CD4-positive, alpha-beta T cell treated with Interleukin-6 at 100 ng/mL for 8 hours (primary cell): Measurements from ENCODE around the gene PTGER3.
"Not testable (repeated sequence)": the region's sequence is repeated elsewhere in the genome, so short reads cannot be mapped to it uniquely, and the experiment has no call there.

ENCODE experiments used
- DNase-seq: peaks from one replicate; pipeline ENCODE4 v3.0.0-alpha.2; 2020; ENCODE audit warnings: mixed read lengths, low spot score

The PTGER3 gene

DNA sequence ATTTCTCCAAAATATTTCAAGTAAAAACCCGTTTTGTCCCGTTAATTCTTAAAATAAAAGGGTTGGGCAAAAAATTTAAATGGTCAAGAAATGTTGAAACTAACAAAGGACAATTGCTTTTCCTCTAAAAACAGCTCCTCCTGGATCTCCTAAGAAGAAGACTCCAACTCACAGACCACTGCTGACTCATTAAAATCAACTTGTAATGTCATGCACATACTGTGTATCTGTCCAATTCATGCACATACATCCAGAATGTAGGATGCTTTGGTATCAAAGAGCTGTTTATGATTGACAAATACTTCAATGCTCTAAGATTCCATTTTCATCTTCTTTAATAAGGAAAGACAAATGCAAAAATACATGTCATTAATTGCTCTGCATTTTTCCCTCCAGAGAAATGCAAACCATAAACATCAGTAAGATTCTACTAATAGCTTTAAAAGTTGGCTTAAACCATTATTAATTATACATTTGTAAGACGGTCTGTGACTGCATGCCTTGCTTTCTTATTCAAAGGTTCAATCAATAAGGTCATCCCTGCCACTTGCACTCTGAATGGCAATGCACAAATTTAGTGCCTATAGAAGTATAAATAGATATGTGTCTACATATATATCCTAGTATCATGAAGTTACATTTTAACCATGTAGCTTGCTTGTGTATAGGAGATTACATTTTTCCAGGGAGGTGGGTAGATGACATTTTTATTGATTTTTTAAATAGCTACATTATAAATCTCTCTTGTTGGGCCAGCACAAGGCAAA, 44.7 kb downstream of the PTGER3 start:
- DNase-seq: no peak

DNA sequence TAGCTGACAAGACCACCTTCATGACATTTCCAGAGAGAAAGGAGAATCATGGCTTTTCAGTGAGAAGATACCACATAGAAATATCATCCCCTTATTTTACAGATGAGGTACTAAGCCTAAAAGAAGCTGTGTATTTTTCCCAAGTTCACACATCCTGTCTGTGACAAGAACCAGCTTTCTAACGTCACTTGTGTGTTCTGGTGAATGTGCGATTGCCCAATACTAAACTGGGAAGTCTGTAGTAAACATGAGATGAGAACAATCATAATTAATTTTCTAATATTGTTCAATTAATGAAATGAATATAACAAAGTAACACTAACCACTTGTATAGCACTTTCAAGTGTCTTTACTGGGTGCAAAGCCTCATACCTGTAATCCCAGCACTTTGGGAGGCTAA, 46.0 kb downstream of the PTGER3 start:
- DNase-seq: no peak

- no peak for DNase-seq
These were observed 49.8 kb downstream of the PTGER3 start for GRCh38 chr1:70997793-70998192.

DNA sequence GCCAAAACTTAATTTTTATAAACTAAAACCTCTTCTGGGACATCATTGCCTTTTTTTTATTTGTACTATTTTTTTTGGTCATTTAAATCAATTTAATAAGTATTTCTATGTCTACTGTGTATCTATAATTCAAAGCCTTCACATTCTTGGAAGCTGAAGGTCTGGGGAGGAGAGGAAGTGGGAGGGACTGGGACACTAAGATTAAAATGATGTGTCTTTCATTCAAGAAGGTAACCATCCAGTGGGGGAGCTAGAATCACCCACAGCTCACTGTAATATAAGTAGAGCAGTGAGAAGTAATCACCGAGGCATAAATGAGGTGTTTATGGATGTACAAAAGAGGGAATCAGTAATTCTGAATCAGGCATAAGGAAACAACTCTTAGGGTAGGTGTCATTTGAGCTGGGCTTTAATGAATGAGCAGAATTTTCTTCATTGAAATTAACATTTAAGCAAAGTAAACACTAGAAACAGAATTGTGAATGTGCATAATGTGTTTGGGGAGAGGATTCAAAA, 52.8 kb downstream of the PTGER3 start:
- DNase-seq: no peak

DNA sequence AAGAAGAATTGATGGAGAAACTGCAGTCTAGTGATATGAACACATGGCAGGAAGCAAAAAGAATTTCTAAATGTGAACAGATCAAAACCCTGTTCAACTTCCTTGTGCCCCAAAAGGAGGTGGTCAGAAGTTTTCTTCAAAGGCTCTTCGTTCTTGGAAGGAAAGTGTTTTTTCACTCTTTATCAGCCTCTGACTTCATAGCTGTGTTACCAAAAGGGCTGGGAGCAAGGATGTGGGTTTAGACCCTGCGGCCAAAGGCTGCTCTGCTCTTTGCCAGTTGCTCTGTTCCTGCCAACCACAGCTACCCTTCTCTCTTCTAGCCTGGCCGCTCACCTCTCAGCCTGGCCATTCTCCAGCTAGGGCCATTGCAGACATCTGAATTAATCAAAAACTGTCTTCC, 53.8 kb downstream of the PTGER3 start:
- DNase-seq: no peak

GRCh38 chr1:70992521-70992920, 55.1 kb downstream of the PTGER3 start:
- DNase-seq: no peak

DNA sequence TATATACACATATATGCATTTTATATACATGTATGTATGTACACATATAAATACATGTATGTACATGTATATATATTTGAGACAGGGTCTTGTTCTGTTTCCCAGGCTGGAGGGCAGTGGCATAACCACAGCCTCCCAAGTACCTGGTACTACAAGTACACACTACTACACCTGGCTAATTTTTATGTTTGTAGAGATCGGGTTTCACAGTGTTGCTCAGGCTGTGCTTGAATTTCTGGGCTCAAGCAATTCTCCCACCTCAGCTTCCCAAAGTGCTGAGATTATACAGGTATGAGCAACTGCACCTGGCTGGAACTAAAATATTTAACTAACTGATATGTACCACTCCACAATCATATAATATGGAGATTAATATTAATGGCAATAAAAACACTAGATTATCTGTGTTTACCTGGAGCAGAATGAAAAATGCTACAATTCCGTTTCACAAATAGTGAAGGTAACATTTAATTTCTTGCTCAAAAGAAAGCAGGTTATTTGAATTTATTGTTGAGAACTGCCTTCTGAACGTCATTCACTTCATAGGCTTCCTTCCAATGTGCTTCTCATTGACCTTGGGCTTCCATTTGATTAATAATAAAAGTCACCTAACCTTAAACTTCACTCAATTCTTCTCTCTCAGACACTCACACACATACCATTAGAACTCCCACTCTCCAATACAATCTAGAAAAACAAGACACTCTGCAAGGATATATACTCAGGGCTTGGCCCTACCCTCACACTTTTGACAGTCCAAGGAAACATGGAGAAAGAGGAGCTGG, 57.0 kb downstream of the PTGER3 start:
- DNase-seq: no peak

- no peak for DNase-seq
These were observed 60.1 kb downstream of the PTGER3 start for GRCh38 chr1:70987497-70987896.

- DNase-seq: not testable (repeated sequence)
These were observed 61.8 kb downstream of the PTGER3 start for GRCh38 chr1:70985776-70986225.

GRCh38 chr1:70985278-70985677, 62.3 kb downstream of the PTGER3 start:
- not testable (repeated sequence) for DNase-seq

DNA sequence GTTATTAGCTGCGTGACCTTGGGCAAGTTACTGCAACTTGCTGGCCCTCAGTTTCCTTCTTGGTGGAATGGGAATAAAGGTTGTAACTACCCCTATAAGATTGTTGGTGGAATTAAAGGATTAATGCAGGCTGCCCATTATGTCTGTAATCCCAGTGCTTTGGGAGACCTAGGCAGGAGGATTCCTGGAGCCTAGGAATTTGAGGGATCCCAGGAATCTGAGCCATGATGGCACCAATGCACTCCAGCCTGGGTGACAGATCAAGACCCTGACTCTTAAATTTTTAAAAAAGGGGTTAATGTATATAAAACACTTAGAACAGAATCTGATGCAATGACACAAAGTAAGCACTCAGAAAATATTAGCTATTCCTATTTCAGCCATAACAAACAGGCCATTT, 67.3 kb downstream of the PTGER3 start:
- no peak for DNase-seq

- DNase-seq: no peak
These were observed 67.7 kb downstream of the PTGER3 start for GRCh38 chr1:70979881-70980280.

- no peak for DNase-seq
These were observed 68.3 kb downstream of the PTGER3 start for GRCh38 chr1:70979313-70979712.

- no peak for DNase-seq
These were observed 69.0 kb downstream of the PTGER3 start for GRCh38 chr1:70978623-70979022.

- no peak for DNase-seq
These were observed 70.0 kb downstream of the PTGER3 start for GRCh38 chr1:70977575-70977974.

DNA sequence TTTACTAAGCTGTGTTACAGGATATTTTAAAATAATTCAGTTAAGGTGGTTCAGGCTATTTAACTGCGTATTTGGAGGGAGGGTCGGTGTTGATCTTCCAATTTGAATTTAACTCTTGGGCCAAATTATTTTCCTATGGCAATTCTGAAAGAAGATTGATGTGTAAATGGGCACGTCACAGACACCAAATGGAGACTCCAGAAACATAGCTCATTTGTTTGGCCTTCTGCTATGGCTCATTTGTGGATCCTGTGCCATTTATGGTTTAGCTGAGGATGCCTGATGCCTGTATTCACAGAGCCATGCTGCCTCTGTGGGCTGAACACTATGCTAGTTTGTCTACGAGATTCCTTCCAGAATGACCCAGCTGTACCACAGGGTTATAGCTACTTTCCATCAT, 70.6 kb downstream of the PTGER3 start:
- DNase-seq: no peak

DNA sequence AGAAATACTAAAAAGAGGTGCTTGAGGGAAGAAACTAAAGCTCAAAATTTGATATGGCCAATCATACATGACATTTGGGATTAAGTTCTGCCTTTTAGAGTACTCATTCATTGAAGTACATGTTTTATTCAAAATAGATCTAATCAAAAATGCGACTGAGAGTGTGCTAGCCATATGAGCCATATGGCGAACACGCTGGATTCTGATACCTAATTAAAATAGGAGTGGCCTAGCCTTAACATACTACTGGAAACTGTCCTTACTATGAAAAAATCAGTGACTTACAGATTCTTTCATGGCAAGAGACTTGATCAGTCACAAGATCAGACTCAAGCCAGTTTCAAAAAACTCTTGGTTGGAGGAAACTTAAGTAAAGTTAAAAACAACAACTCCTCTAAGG, 73.9 kb downstream of the PTGER3 start:
- no peak for DNase-seq

DNA sequence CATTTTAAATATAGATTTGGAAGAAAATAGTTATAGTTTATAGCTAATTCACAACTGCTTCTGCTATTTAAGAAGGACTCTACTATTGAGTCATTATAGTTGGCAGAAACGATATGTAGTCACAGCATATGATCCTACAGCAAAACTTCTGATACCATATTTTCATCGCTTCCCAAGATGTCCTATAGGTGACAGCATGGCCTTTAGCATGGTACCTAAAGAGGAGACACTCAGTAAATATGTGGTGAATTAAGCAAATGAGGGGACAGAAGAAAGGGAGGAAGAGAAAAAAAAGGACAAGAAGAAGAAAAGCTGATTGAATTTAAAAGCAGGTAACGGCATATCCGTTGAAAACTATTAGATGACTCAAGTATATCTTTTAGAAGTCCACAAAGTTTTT, 77.2 kb downstream of the PTGER3 start:
- DNase-seq: no peak

GRCh38 chr1:70966018-70966638, 81.5 kb downstream of the PTGER3 start:
- no peak for DNase-seq

DNA sequence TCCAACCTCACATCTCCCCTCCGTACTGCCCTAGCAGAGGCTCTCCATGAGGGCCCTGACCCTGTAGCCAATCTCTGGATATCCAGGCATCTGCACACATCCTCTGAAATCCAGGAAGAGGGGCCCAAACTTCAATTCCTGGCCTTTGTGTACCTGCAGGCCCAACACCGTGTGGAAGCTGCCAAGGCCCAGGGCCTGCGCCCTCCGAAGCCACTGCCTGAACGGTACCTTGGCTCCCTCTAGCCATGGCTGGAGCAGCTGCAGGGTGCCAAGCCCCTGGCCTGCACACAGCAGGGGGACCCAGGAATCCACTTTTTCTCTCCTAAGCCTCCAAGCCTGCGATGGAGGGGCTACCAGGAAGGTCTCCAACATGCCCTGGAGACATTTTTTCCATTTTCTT, 84.2 kb downstream of the PTGER3 start:
- DNase-seq: no peak

DNA sequence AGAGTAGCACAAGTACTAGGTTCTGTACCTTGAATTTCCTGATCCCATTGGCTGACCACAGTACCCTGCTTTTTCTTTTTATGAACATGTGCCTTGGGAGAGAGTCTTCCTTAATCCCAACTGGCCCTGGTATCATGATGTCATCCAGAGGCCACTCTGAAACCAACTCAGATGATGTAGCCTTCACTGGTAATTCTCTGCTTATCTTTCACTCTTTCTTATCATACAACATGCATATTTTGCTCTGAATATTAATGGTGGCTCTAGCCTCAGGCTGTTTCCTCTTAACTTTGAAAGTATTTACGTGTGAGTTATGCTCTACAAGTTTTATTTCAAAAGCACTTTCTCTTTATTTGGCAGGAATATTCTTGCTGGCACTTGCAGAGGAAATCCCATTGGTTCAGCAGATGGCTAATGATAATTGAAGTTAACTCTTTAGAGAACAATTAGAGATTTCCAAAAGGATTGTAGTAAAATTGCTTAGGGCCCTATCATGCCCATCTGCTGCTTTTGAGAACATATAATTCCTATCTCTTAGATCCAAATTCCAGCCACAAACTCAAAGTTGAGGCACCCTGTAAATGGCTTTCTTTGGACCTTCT, 86.1 kb downstream of the PTGER3 start:
- no peak for DNase-seq

DNA sequence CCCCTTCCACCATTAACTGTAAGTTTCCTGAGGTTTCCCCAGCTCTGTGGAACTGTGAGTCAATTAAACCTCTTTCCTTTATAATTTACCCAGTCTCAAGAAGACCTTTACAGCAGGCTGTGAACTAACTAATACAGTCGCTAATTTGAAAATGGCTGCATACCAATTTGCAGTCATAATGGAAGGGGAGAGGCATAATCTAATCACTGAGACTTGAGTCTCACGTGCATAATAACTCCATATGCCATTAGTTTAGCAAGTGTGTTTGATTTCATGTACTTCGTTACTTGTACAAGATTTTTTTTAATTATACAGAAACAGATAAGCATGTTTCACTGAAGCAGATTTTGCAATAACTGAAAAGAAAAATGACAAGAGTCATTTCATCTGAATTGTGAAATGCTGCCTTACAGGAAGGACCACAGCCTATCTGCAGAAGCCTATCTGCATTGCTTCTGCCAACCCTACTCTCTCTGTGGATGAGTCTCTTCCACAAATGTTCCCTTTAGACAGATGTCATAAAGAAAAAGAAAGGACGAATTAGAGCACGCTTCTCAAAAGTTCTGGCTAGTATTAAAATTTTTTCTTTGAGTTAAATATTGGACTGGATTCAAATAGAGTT, 99.1 kb downstream of the PTGER3 start:
- no peak for DNase-seq
